RWPE2 (cell line): ENCODE results near the gene ARHGAP26.

Experiments
- ATAC-seq: fragments of 200-7000 bp; cut with Tn5 transposase; 3 replicates; pipeline ENCODE4 v1.9.1; 2021; ENCODE audit warnings: low read depth
- DNase-seq: peaks from one replicate; pipeline ENCODE4 v3.0.0-alpha.2; 2020; ENCODE audit warnings: low spot score
- H3K27ac ChIP-seq: fragments of 450-650 bp; 2 replicates; pipeline ENCODE4 v1.5.1; 2017; ENCODE audit warnings: mild to moderate bottlenecking; ENCODE audit not compliant: poor library complexity, severe bottlenecking
- H3K27me3 ChIP-seq: fragments of 250-450 bp; sonication (Bioruptor Pico); 2 replicates; pipeline ENCODE4 v1.5.1; 2021; ENCODE audit warnings: mild to moderate bottlenecking, moderate library complexity; ENCODE audit not compliant: insufficient read depth, poor library complexity, severe bottlenecking
- H3K36me3 ChIP-seq: fragments of 250-450 bp; sonication (Bioruptor Pico); 2 replicates; pipeline ENCODE4 v1.5.1; 2020; ENCODE audit warnings: low read depth, mild to moderate bottlenecking, moderate library complexity
- H3K4me1 ChIP-seq: fragments of 250-450 bp; sonication (Bioruptor Pico); 2 replicates; pipeline ENCODE4 v1.5.1; 2021; ENCODE audit warnings: mild to moderate bottlenecking, moderate library complexity; ENCODE audit not compliant: insufficient read depth, poor library complexity, severe bottlenecking
- H3K4me3 ChIP-seq: fragments of 250-450 bp; sonication (Bioruptor Pico); 2 replicates; pipeline ENCODE4 v1.5.1; 2021; ENCODE audit warnings: mild to moderate bottlenecking, moderate library complexity; ENCODE audit not compliant: severe bottlenecking
- H3K9me3 ChIP-seq: fragments of 250-450 bp; sonication (Bioruptor Pico); 2 replicates; pipeline ENCODE4 v1.5.1; 2021; ENCODE audit warnings: mild to moderate bottlenecking, moderate library complexity; ENCODE audit not compliant: severe bottlenecking
- TF ChIP-seq, protein P1 (sequence below): fragments of 450-650 bp; IDR thresholded peaks from one replicate; pipeline ENCODE4 v1.5.1; 2017; ENCODE audit warnings: mild to moderate bottlenecking, moderate library complexity; ENCODE audit not compliant: poor library complexity, severe bottlenecking

The ARHGAP26 gene

DNA sequence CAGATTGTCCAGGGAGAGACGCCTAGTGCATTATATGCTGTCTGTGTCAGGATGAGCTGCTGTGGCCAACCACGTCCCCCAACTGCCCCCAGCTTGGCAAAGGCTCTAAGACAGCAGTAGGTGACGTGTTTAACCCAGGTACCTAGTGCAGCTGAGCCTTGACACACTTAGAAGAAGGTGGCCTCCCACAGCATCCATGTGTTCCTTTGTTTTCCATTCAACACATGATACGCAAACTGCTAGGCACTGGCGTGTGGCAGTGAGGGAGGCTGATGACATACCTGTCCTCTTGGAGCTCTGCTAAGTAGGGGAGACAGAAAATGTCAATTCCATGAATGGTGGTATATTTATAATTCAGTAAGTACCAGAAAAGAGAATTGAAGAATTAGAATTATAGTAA lies 341.6 kb downstream of the ARHGAP26 start:
- Histone ChIP-seq H3K36me3 (no peaks in the 10 kb centered on the region), H3K27me3 (no peaks in the 10 kb centered on the region), H3K9me3 (no peaks in the 10 kb centered on the region), H3K27ac (no peak overlapping the region), H3K4me3 (no peak overlapping the region), H3K4me1 (no peaks in the 10 kb centered on the region)
- ATAC-seq = no peak
- TF ChIP-seq, protein P1, sequence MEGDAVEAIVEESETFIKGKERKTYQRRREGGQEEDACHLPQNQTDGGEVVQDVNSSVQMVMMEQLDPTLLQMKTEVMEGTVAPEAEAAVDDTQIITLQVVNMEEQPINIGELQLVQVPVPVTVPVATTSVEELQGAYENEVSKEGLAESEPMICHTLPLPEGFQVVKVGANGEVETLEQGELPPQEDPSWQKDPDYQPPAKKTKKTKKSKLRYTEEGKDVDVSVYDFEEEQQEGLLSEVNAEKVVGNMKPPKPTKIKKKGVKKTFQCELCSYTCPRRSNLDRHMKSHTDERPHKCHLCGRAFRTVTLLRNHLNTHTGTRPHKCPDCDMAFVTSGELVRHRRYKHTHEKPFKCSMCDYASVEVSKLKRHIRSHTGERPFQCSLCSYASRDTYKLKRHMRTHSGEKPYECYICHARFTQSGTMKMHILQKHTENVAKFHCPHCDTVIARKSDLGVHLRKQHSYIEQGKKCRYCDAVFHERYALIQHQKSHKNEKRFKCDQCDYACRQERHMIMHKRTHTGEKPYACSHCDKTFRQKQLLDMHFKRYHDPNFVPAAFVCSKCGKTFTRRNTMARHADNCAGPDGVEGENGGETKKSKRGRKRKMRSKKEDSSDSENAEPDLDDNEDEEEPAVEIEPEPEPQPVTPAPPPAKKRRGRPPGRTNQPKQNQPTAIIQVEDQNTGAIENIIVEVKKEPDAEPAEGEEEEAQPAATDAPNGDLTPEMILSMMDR = no peak
- DNase-seq = no peak

DNA sequence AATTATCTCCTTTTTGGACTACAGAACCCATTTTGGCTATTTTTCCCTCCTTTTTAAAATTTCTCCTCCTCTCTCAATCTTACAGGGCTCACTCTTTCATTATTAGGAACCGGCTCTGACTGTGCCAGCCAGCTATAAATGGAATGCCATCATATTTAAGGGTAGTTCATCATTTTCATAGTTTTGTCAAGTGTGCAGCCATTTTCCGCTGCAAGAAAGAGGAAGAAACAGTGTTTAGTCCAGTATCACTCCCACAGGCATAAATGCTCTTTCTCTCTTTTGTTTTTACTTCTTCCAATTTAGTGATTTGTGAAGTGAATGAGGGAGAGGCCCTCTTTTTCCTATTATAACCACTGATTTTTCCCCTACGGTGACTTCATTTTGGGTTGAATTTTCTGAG lies 343.3 kb downstream of the ARHGAP26 start:
- DNase-seq (no peak), ATAC-seq (no peak)
- no peaks in the 10 kb centered on the region for H3K9me3 ChIP-seq
- no peak overlapping the region for H3K27ac ChIP-seq
- no peaks in the 10 kb centered on the region for H3K4me1 ChIP-seq
- no peaks in the 10 kb centered on the region for H3K36me3 ChIP-seq
- TF ChIP-seq, protein P1 = no peak
- no peaks in the 10 kb centered on the region for H3K27me3 ChIP-seq
- no peak overlapping the region for H3K4me3 ChIP-seq

DNA sequence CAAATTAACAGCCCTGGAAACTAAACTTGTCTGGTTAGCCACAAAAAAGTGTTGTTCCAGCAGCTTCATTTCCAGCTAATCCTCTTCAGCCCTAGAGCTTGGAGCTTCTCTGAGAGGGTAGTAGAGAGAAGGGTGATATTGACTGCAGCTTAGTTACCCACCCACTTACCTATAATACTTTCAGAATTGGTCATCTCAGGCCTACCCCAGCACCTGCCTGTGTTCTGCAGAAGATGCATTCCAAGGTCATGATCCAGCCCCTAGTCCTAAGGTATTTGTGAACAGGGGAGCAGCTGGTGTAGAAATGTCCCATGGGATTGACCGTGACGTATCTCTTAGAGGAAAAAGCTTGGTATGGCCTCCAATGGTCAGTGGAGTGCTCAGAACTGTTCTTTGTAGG lies 344.3 kb downstream of the ARHGAP26 start:
- TF ChIP-seq, protein P1 = no peak
- H3K27ac ChIP-seq = no peak overlapping the region
- no peaks in the 10 kb centered on the region for H3K9me3 ChIP-seq
- H3K4me3 ChIP-seq = no peak overlapping the region
- no peaks in the 10 kb centered on the region for H3K36me3 ChIP-seq
- ATAC-seq (peak; percentile 92), DNase-seq (no peak)
- no peaks in the 10 kb centered on the region for H3K27me3 ChIP-seq
- no peaks in the 10 kb centered on the region for H3K4me1 ChIP-seq

DNA sequence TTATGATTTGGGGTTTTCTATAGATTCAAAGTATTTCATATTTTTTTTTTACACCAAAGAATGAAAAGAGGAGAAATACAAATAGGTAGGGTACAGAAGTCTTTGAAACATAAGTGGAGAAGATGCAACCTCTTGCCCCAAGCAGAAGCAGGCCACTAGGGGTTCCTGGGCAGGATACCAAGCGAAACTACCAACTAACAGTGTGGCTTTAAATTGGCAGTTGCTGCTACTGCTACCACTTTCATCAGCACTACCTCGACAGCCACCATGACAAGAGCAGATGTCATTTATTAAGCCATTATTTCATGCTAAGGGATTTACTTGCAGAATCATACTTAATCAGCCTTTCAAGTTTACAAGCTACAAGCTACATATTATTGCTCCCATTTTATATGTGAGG lies 345.2 kb downstream of the ARHGAP26 start:
- Histone ChIP-seq H3K4me1 (no peaks in the 10 kb centered on the region), H3K4me3 (no peak overlapping the region), H3K27ac (no peak overlapping the region), H3K9me3 (no peaks in the 10 kb centered on the region), H3K36me3 (no peaks in the 10 kb centered on the region), H3K27me3 (no peaks in the 10 kb centered on the region)
- TF ChIP-seq, protein P1 = no peak
- no peak for DNase-seq
- no peak for ATAC-seq

- Histone ChIP-seq H3K4me3 (no peak overlapping the region), H3K27me3 (no peaks in the 10 kb centered on the region), H3K36me3 (no peaks in the 10 kb centered on the region), H3K4me1 (no peaks in the 10 kb centered on the region), H3K9me3 (no peaks in the 10 kb centered on the region), H3K27ac (no peak overlapping the region)
- TF ChIP-seq, protein P1 = no peak
- ATAC-seq = no peak
- no peak for DNase-seq
Measured at GRCh38 chr5:143116814-143117213, 346.6 kb downstream of the ARHGAP26 start.
